AG10803 (cell line): ENCODE measurements around the gene PDCD4.

ENCODE experiments used
- DNase-seq: peaks from one replicate; pipeline ENCODE4 v3.0.0; 2010; ENCODE audit warnings: low read depth
- H3K4me3 ChIP-seq: 2 replicates; pipeline ENCODE4 v1.5.1; 2011; ENCODE audit warnings: mild to moderate bottlenecking, low read length, control low read depth
- TF ChIP-seq, protein P1 (sequence below): conservative IDR thresholded peaks from 2 replicates; pipeline ENCODE4 v1.5.1; 2011; ENCODE audit warnings: mild to moderate bottlenecking, low read length, control low read depth, inconsistent platforms

The PDCD4 gene

GRCh38 chr10:110861476-110861875 lies 10.3 kb upstream of the PDCD4 start:
- H3K4me3 ChIP-seq: no peak overlapping the region
- no peak for DNase-seq
- TF ChIP-seq, protein P1, sequence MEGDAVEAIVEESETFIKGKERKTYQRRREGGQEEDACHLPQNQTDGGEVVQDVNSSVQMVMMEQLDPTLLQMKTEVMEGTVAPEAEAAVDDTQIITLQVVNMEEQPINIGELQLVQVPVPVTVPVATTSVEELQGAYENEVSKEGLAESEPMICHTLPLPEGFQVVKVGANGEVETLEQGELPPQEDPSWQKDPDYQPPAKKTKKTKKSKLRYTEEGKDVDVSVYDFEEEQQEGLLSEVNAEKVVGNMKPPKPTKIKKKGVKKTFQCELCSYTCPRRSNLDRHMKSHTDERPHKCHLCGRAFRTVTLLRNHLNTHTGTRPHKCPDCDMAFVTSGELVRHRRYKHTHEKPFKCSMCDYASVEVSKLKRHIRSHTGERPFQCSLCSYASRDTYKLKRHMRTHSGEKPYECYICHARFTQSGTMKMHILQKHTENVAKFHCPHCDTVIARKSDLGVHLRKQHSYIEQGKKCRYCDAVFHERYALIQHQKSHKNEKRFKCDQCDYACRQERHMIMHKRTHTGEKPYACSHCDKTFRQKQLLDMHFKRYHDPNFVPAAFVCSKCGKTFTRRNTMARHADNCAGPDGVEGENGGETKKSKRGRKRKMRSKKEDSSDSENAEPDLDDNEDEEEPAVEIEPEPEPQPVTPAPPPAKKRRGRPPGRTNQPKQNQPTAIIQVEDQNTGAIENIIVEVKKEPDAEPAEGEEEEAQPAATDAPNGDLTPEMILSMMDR: no peak

GRCh38 chr10:110861930-110862649 lies 9.6 kb upstream of the PDCD4 start:
- no peak overlapping the region for H3K4me3 ChIP-seq
- peak; percentile 61 for DNase-seq
- TF ChIP-seq, protein P1: no peak

DNA sequence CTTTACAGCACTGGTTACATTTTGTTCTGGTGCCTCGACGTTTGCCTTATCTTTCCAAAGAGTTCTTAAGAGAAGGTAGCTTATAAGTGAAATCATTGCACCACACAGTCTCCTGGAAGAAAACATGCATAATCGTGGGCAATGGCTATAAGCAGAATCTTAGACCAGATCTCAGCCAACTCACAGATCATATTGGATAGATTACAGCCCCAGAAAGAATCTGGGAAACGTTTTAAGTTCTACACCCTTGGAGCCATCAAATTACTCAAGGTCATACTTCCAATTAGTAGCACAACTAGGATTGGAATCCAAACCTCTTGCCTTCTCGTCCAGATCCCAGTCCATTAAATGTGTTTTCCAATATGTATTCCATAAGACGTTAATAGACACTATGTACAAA lies 8.8 kb upstream of the PDCD4 start:
- DNase-seq: peak; percentile 61
- H3K4me3 ChIP-seq: no peak overlapping the region
- TF ChIP-seq, protein P1: no peak

DNA sequence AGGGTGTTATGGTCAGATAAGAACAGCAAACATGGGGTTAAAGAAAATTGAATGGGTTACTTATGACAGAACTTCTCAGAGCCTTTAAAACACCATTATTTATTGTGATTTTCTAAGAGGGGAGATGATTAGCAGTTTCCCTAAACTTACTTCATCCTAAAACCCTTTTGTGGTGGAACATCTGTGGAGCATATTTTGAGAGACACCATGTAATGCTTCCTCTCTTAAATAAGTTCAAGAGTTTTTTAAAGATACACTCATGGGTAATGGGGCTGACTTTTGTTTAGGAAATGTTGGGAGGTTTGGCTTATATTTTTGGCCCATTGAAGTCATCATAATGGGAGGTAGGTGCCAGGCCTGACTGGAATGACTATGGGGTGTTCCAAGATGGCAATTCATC lies 8.4 kb upstream of the PDCD4 start:
- H3K4me3 ChIP-seq: no peak overlapping the region
- peak; percentile 84 for DNase-seq
- TF ChIP-seq, protein P1: no peak

- no peak for DNase-seq
- H3K4me3 ChIP-seq: no peak overlapping the region
- TF ChIP-seq, protein P1: no peak
Measured at GRCh38 chr10:110863956-110864355, 7.8 kb upstream of the PDCD4 start.

GRCh38 chr10:110864662-110865140 lies 7.0 kb upstream of the PDCD4 start:
- no peak overlapping the region for H3K4me3 ChIP-seq
- TF ChIP-seq, protein P1: no peak
- DNase-seq: no peak

DNA sequence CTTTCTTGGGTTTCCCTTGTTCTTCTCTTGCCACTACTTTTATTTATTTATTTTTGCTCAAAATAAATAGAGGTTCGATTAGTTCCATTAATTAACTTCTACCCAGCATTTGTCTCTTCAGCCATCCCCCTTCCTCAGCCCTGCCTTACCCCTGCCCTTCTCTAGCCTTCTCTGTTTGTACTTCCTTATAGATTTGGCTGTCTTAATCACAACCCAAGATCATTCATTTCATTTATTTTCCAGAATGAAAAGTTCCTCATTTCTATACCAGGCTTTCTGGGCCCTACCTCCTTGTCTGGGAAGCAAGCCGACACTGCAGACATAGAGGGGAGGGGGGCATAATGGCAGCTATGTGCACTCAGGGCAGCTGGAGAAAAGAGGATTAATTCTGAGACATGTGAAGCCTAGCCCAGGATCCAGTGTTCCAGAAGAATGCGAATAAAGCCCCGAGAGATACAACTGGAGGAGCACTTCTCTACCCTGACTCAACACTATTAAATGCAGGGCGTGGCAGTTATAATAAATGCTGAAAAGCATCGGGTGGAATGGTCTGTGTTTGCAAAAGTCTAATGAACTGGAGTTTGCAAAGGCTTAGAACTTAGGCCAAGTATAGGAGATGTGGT lies 6.4 kb upstream of the PDCD4 start:
- DNase-seq: peak; percentile 78
- TF ChIP-seq, protein P1: no peak
- H3K4me3 ChIP-seq: no peak overlapping the region
